HepG2 (cell line): ENCODE data around the gene STYX. TPM values are rescaled to one million over a fixed set of nuclear protein-coding genes. Genes with fewer than 3 reads are reported as not detected.
A peak's percentile ranks its signal among the peaks of the same experiment; 100 is the strongest.

Experiments used
- GLI4 ChIP-seq: sonication (generic); formaldehyde crosslinking; IDR thresholded peaks from 2 replicates; pipeline ENCODE4 v1.5.1; 2020; ENCODE audit warnings: missing genetic modification reagents, mild to moderate bottlenecking, moderate library complexity, borderline replicate concordance
- GPBP1L1 ChIP-seq: sonication (generic); formaldehyde crosslinking; IDR thresholded peaks from 2 replicates; pipeline ENCODE4 v1.5.0; 2020; ENCODE audit warnings: mild to moderate bottlenecking, missing genetic modification reagents
- HNF4A ChIP-seq: sonication (generic); formaldehyde crosslinking; IDR thresholded peaks from 2 replicates; pipeline ENCODE4 v1.4.0; 2020; ENCODE audit warnings: missing genetic modification reagents
- ISX ChIP-seq: sonication (generic); formaldehyde crosslinking; conservative IDR thresholded peaks from 2 replicates; pipeline ENCODE4 v1.5.0; 2020; ENCODE audit warnings: missing genetic modification reagents
- KDM1A ChIP-seq: IDR thresholded peaks from 2 replicates; pipeline ENCODE4 v1.6.1; 2016; ENCODE audit warnings: missing compliant biosample characterization
- MIXL1 ChIP-seq: IDR thresholded peaks from 2 replicates; pipeline ENCODE4 v1.6.1; 2016
- PLRG1 ChIP-seq: fragments of 450-650 bp; conservative IDR thresholded peaks from 2 replicates; pipeline ENCODE4 v1.6.1; 2016
- RFXAP ChIP-seq: sonication (generic); formaldehyde crosslinking; IDR thresholded peaks from 2 replicates; pipeline ENCODE4 v1.4.0; 2020; ENCODE audit warnings: missing genetic modification reagents, borderline replicate concordance
- RXRB ChIP-seq: IDR thresholded peaks from 2 replicates; pipeline ENCODE4 v1.6.1; 2016; ENCODE audit warnings: borderline replicate concordance, missing genetic modification reagents, missing compliant biosample characterization
- SCMH1 ChIP-seq: sonication (generic); formaldehyde crosslinking; IDR thresholded peaks from 2 replicates; pipeline ENCODE4 v1.9.0; 2021; ENCODE audit warnings: missing genetic modification reagents, mild to moderate bottlenecking, borderline replicate concordance
- TBP ChIP-seq: sonication (generic); formaldehyde crosslinking; IDR thresholded peaks from 2 replicates; pipeline ENCODE4 v1.5.0; 2020; ENCODE audit warnings: missing genetic modification reagents
- THYN1 ChIP-seq: sonication (generic); formaldehyde crosslinking; IDR thresholded peaks from 2 replicates; pipeline ENCODE4 v1.8.1; 2023; ENCODE audit warnings: low read depth, mild to moderate bottlenecking, moderate library complexity, missing genetic modification reagents, borderline replicate concordance
- TRAFD1 ChIP-seq: sonication (generic); formaldehyde crosslinking; IDR thresholded peaks from 2 replicates; pipeline ENCODE4 v1.5.1; 2020; ENCODE audit warnings: missing genetic modification reagents, mild to moderate bottlenecking, borderline replicate concordance
- XBP1 ChIP-seq: sonication (generic); formaldehyde crosslinking; IDR thresholded peaks from 2 replicates; pipeline ENCODE4 v1.5.0; 2020; ENCODE audit warnings: missing genetic modification reagents
- ZBTB33 ChIP-seq: sonication (generic); formaldehyde crosslinking; IDR thresholded peaks from 2 replicates; pipeline ENCODE4 v1.4.0; 2020; ENCODE audit warnings: missing genetic modification reagents
- ZBTB42 ChIP-seq: sonication (generic); formaldehyde crosslinking; IDR thresholded peaks from 2 replicates; pipeline ENCODE4 v1.5.0; 2020; ENCODE audit warnings: mild to moderate bottlenecking, missing genetic modification reagents
- ZNF251 ChIP-seq: sonication (generic); formaldehyde crosslinking; IDR thresholded peaks from 2 replicates; pipeline ENCODE4 v1.9.0; 2021; ENCODE audit warnings: mild to moderate bottlenecking, missing genetic modification reagents
- ZNF263 ChIP-seq: sonication (generic); formaldehyde crosslinking; IDR thresholded peaks from 2 replicates; pipeline ENCODE4 v1.4.0; 2020; ENCODE audit warnings: missing genetic modification reagents
- ZNF30 ChIP-seq: sonication (generic); formaldehyde crosslinking; IDR thresholded peaks from 2 replicates; pipeline ENCODE4 v1.5.0; 2020; ENCODE audit warnings: mild to moderate bottlenecking, missing genetic modification reagents
- ZNF354B ChIP-seq: sonication (generic); formaldehyde crosslinking; IDR thresholded peaks from 2 replicates; pipeline ENCODE4 v1.8.0; 2022; ENCODE audit warnings: mild to moderate bottlenecking, missing genetic modification reagents
- ZNF576 ChIP-seq: sonication (generic); formaldehyde crosslinking; IDR thresholded peaks from 2 replicates; pipeline ENCODE4 v1.4.0; 2020; ENCODE audit warnings: mild to moderate bottlenecking, missing genetic modification reagents
- ZNF589 ChIP-seq: sonication (generic); formaldehyde crosslinking; conservative IDR thresholded peaks from 2 replicates; pipeline ENCODE4 v1.8.0; 2022; ENCODE audit warnings: mild to moderate bottlenecking, moderate library complexity, missing genetic modification reagents
- ZNF598 ChIP-seq: sonication (generic); formaldehyde crosslinking; IDR thresholded peaks from 2 replicates; pipeline ENCODE4 v1.5.1; 2020; ENCODE audit warnings: mild to moderate bottlenecking, missing genetic modification reagents, borderline replicate concordance
- ZNF781 ChIP-seq: sonication (generic); formaldehyde crosslinking; IDR thresholded peaks from 2 replicates; pipeline ENCODE4 v1.5.1; 2020; ENCODE audit warnings: borderline replicate concordance, mild to moderate bottlenecking, missing genetic modification reagents; ENCODE audit errors: not compliant biosample characterization
- polyA plus RNA-seq, 8 experiments: library from polyadenylated mRNA; depleted of rRNA in 3 of 8; stranded (reverse) in 7 of 8; unstranded in 1 of 8; fragments of >200 nt; fragmentation: Illumina TruSeq in 4 of 8; extraction: Trizol in 4 of 8; gene quantifications; 2 replicates each; pipeline versions ENCODE4 v1.2.1 to v1.2.3, GENCODE V29; 2011 to 2016; ENCODE audit warnings: low read depth in 4 of 8, missing spikeins in 1 of 8, mixed read lengths in 1 of 8; ENCODE audit not compliant: insufficient read depth in 1 of 8
- total RNA-seq, 5 experiments: library from RNA; depleted of rRNA; stranded (reverse); fragments of >200 nt; fragmentation: Illumina TruSeq; extraction: Trizol; gene quantifications; 2 replicates each; pipeline ENCODE4 v1.2.3, GENCODE V29; 2016; ENCODE audit warnings: low read depth in 1 of 5

The STYX gene
- total and polyA plus RNA-seq, 2 of the 13 experiments (the other 11 are each of a cell fraction or from before 2014, with no cell fraction given): 6.6 to 10.9 TPM

GRCh38 chr14:52791223-52792096 lies 61.5 kb downstream of the STYX start, which contains the start of gene GNPNAT1 (continued):
- TF ChIP-seq HNF4A (CRISPR knock-in tag) (no peak), ISX (CRISPR knock-in tag) (no peak; the same call in 1 of the 2 replicates), RFXAP (CRISPR knock-in tag) (peak; percentile 52; the same call in 1 of the 2 replicates), TRAFD1 (no peak; the same call in 1 of the 2 replicates), RXRB (CRISPR knock-in tag) (peak; percentile 28; the same call in 1 of the 2 replicates), ZNF30 (CRISPR knock-in tag) (0 out of 2 replicates have a peak, but pooled peaks have one; percentile 78), SCMH1 (no peak), ZNF354B (CRISPR knock-in tag) (no peak), THYN1 (no peak), GLI4 (CRISPR knock-in tag) (peak; percentile 66; the same call in 1 of the 2 replicates), ZNF589 (CRISPR knock-in tag) (no peak; the same call in 1 of the 2 replicates), ZNF781 (peak; percentile 69), GPBP1L1 (no peak), ZNF598 (CRISPR knock-in tag) (no peak), ZNF263 (CRISPR knock-in tag) (peak; percentile 66), ZNF251 (CRISPR knock-in tag) (0 out of 2 replicates have a peak, but pooled peaks have one; percentile 46), ZBTB33 (CRISPR knock-in tag) (0 out of 2 replicates have a peak, but pooled peaks have one; percentile 6), MIXL1 (peak; percentile 43), PLRG1 (no peak), ZBTB42 (no peak; the same call in 1 of the 2 replicates), TBP (CRISPR knock-in tag) (no peak; the same call in 1 of the 2 replicates), XBP1 (CRISPR knock-in tag) (no peak), KDM1A (CRISPR knock-in tag) (0 out of 2 replicates have a peak, but pooled peaks have one; percentile 5), ZNF576 (CRISPR knock-in tag) (peak; percentile 80; the same call in 1 of the 2 replicates)
